Fibroblast of lung (primary cell): ENCODE results near the gene AEBP2. TPM values are rescaled to one million over a fixed set of nuclear protein-coding genes. Genes with fewer than 3 reads are reported as not detected.

Source experiments
- DNase-seq, 2 donors: peaks; one replicate each; pipeline versions ENCODE4 v3.0.0 to v3.0.0-alpha.2; 2010; ENCODE audit warnings: low read depth in 2 of 2
- H2AFZ ChIP-seq: 2 replicates; pipeline ENCODE4 v1.5.1; 2012; ENCODE audit warnings: low read length, control low read depth, inconsistent platforms
- H3K27ac ChIP-seq: 2 replicates; pipeline ENCODE4 v1.5.1; 2011; ENCODE audit warnings: low read length, control low read depth; ENCODE audit not compliant: insufficient read depth
- H3K27me3 ChIP-seq: 2 replicates; pipeline ENCODE4 v1.5.1; 2011; ENCODE audit warnings: mild to moderate bottlenecking, low read length; ENCODE audit not compliant: control insufficient read depth, insufficient read depth
- H3K36me3 ChIP-seq: 2 replicates; pipeline ENCODE4 v1.5.1; 2011; ENCODE audit warnings: low read length; ENCODE audit not compliant: control insufficient read depth, insufficient read depth
- H3K4me1 ChIP-seq: 2 replicates; pipeline ENCODE4 v1.5.1; 2011; ENCODE audit warnings: low read length; ENCODE audit not compliant: control insufficient read depth, insufficient read depth; ENCODE audit errors: extremely low read depth
- H3K4me2 ChIP-seq: 2 replicates; pipeline ENCODE4 v1.5.1; 2011; ENCODE audit warnings: low read length, control low read depth; ENCODE audit not compliant: insufficient read depth; ENCODE audit errors: extremely low read depth
- H3K4me3 ChIP-seq, 4 experiments: fragments of 200-600 bp in 1 of 4; sonication (generic) in 1 of 4; replicated peaks in 1 of 4; 2 replicates each; pipeline ENCODE4 v1.5.1; 2011 to 2016; ENCODE audit warnings: low read length in 4 of 4, low read depth in 3 of 4, mild to moderate bottlenecking in 3 of 4, control low read depth in 2 of 4, inconsistent platforms in 1 of 4, mixed read lengths in 1 of 4; ENCODE audit not compliant: insufficient read depth in 1 of 4; ENCODE audit errors: control extremely low read depth in 1 of 4
- H3K79me2 ChIP-seq: 2 replicates; pipeline ENCODE4 v1.5.1; 2012; ENCODE audit warnings: mild to moderate bottlenecking, low read length, inconsistent platforms; ENCODE audit not compliant: control insufficient read depth, insufficient read depth
- H3K9ac ChIP-seq: 2 replicates; pipeline ENCODE4 v1.5.1; 2011; ENCODE audit warnings: mild to moderate bottlenecking, low read length, control low read depth; ENCODE audit not compliant: insufficient read depth
- H3K9me3 ChIP-seq: 2 replicates; pipeline ENCODE4 v1.5.1; 2012; ENCODE audit warnings: low read depth, low read length; ENCODE audit not compliant: control insufficient read depth, insufficient read depth
- H4K20me1 ChIP-seq: 2 replicates; pipeline ENCODE4 v1.5.1; 2011; ENCODE audit warnings: low read length; ENCODE audit not compliant: control insufficient read depth, insufficient read depth; ENCODE audit errors: extremely low read depth
- EZH2 ChIP-seq: IDR thresholded peaks from 2 replicates; pipeline ENCODE4 v1.5.1; 2012; ENCODE audit warnings: low read length, control low read depth, mild to moderate bottlenecking; ENCODE audit errors: missing control alignments
- polyA plus RNA-seq, 2 donors: library from polyadenylated mRNA; depleted of rRNA in 1 of 2; stranded (reverse) in 1 of 2; unstranded in 1 of 2; fragments of >200 nt; gene quantifications; 2 replicates each; pipeline ENCODE4 v1.2.1, GENCODE V29; 2011 to 2012; ENCODE audit warnings: missing spikeins in 1 of 2
- total RNA-seq: library from RNA; depleted of rRNA; stranded (reverse); fragments of >200 nt; gene quantifications from 2 replicates; pipeline ENCODE4 v1.2.1, GENCODE V29; 2014
- TF ChIP-seq, protein P1 (sequence below), 2 donors: IDR thresholded peaks in 1 of 2; conservative IDR thresholded peaks in 1 of 2; 1 replicate in 1 of 2; 2 replicates in 1 of 2; pipeline ENCODE4 v1.5.1; 2011 to 2012; ENCODE audit warnings: low read length in 2 of 2, control low read depth in 1 of 2, inconsistent platforms in 1 of 2, low read depth in 1 of 2, mild to moderate bottlenecking in 1 of 2

Gene AEBP2
- total and polyA plus RNA-seq, 2 donors (not counting 1 experiment from before 2014, with no cell fraction given): 15.6 to 23.9 TPM

GRCh38 chr12:19457561-19457960 is 18.3 kb downstream of the AEBP2 start:
- no peak overlapping the region for H3K9ac ChIP-seq
- H3K4me1 ChIP-seq: no peaks in the 10 kb centered on the region
- H3K27ac ChIP-seq: no peak overlapping the region
- H3K4me2 ChIP-seq: no peak overlapping the region
- peaks cover 4% of the 10 kb centered on the region for H3K36me3 ChIP-seq
- no peak for DNase-seq
- H3K79me2 ChIP-seq: peaks cover 71% of the 10 kb centered on the region
- no peaks in the 10 kb centered on the region for H4K20me1 ChIP-seq
- TF ChIP-seq, protein P1, sequence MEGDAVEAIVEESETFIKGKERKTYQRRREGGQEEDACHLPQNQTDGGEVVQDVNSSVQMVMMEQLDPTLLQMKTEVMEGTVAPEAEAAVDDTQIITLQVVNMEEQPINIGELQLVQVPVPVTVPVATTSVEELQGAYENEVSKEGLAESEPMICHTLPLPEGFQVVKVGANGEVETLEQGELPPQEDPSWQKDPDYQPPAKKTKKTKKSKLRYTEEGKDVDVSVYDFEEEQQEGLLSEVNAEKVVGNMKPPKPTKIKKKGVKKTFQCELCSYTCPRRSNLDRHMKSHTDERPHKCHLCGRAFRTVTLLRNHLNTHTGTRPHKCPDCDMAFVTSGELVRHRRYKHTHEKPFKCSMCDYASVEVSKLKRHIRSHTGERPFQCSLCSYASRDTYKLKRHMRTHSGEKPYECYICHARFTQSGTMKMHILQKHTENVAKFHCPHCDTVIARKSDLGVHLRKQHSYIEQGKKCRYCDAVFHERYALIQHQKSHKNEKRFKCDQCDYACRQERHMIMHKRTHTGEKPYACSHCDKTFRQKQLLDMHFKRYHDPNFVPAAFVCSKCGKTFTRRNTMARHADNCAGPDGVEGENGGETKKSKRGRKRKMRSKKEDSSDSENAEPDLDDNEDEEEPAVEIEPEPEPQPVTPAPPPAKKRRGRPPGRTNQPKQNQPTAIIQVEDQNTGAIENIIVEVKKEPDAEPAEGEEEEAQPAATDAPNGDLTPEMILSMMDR (conservative IDR thresholded peaks at IDR 0.05 in 1 of 2, IDR thresholded peaks at IDR 0.05 in 1 of 2; ENCODE audit: low read depth in 1 of 2, low read length in 2 of 2): no peak
- TF ChIP-seq EZH2: no peak
- no peaks in the 10 kb centered on the region for H3K27me3 ChIP-seq
- H3K9me3 ChIP-seq: no peaks in the 10 kb centered on the region
- no peak overlapping the region for H2AFZ ChIP-seq
- H3K4me3 ChIP-seq: no peak overlapping the region

- H4K20me1 ChIP-seq: no peaks in the 10 kb centered on the region
- no peak overlapping the region for H3K9ac ChIP-seq
- no peaks in the 10 kb centered on the region for H3K27me3 ChIP-seq
- DNase-seq: no peak
- no peak overlapping the region for H2AFZ ChIP-seq
- peaks cover 4% of the 10 kb centered on the region for H3K36me3 ChIP-seq
- no peaks in the 10 kb centered on the region for H3K4me1 ChIP-seq
- no peaks in the 10 kb centered on the region for H3K9me3 ChIP-seq
- TF ChIP-seq, protein P1 (conservative IDR thresholded peaks at IDR 0.05 in 1 of 2, IDR thresholded peaks at IDR 0.05 in 1 of 2; ENCODE audit: low read depth in 1 of 2, low read length in 2 of 2): no peak
- TF ChIP-seq EZH2: no peak
- H3K27ac ChIP-seq: no peak overlapping the region
- no peak overlapping the region for H3K4me2 ChIP-seq
- peaks cover 63% of the 10 kb centered on the region for H3K79me2 ChIP-seq
- no peak overlapping the region for H3K4me3 ChIP-seq
These were observed 19.4 kb downstream of the AEBP2 start for GRCh38 chr12:19458733-19459132.

- no peaks in the 10 kb centered on the region for H3K9me3 ChIP-seq
- no peak overlapping the region for H3K4me3 ChIP-seq
- no peaks in the 10 kb centered on the region for H3K36me3 ChIP-seq
- H3K4me1 ChIP-seq: no peaks in the 10 kb centered on the region
- no peak overlapping the region for H3K27ac ChIP-seq
- peaks cover 37% of the 10 kb centered on the region for H3K79me2 ChIP-seq
- DNase-seq: no peak
- H3K27me3 ChIP-seq: no peaks in the 10 kb centered on the region
- no peak overlapping the region for H2AFZ ChIP-seq
- H4K20me1 ChIP-seq: no peaks in the 10 kb centered on the region
- no peak overlapping the region for H3K4me2 ChIP-seq
- no peak overlapping the region for H3K9ac ChIP-seq
- TF ChIP-seq, protein P1 (conservative IDR thresholded peaks at IDR 0.05 in 1 of 2, IDR thresholded peaks at IDR 0.05 in 1 of 2; ENCODE audit: low read depth in 1 of 2, low read length in 2 of 2): no peak
- TF ChIP-seq EZH2: no peak
These were observed 22.7 kb downstream of the AEBP2 start for GRCh38 chr12:19461999-19462398.
